HG03175 (cell line): ENCODE data around the gene LIMS1.
"Not testable (repeated sequence)": the region's sequence is repeated elsewhere in the genome, so short reads cannot be mapped to it uniquely, and the experiment has no call there.

ENCODE experiments used
- ATAC-seq: cut with Tn5 transposase; IDR thresholded peaks from one replicate; pipeline ENCODE4 v1.9.1; 2021; ENCODE audit warnings: mild to moderate bottlenecking, moderate library complexity; ENCODE audit not compliant: unreplicated experiment

LIMS1 gene

GRCh38 chr2:108533832-108534583, at the start of gene LIMS1:
LIMS1 (plus strand) TSS chr2:108534470; CDS start chr2:108534563, 93 bp downstream.
- ATAC-seq, result peak; percentile 87

GRCh38 chr2:108485253-108485652, 49.0 kb upstream of the LIMS1 start:
- no peak for ATAC-seq

- ATAC-seq, result no peak
These were observed 43.7 kb upstream of the LIMS1 start for GRCh38 chr2:108490506-108491122.

- ATAC-seq, result no peak
These were observed 42.4 kb upstream of the LIMS1 start for GRCh38 chr2:108491848-108492247.

- ATAC-seq, result no peak
These were observed 41.9 kb upstream of the LIMS1 start for GRCh38 chr2:108492364-108492763.

GRCh38 chr2:108496167-108496566, 38.1 kb upstream of the LIMS1 start:
- ATAC-seq, result not testable (repeated sequence)

- not testable (repeated sequence) for ATAC-seq
These were observed 26.6 kb upstream of the LIMS1 start for GRCh38 chr2:108507620-108508019.

GRCh38 chr2:108512431-108512830, 21.8 kb upstream of the LIMS1 start:
- ATAC-seq, result not testable (repeated sequence)

- ATAC-seq, result not testable (repeated sequence)
These were observed 19.8 kb upstream of the LIMS1 start for GRCh38 chr2:108514478-108514877.

- ATAC-seq, result not testable (repeated sequence)
These were observed 9.6 kb upstream of the LIMS1 start for GRCh38 chr2:108524688-108525087.

GRCh38 chr2:108525258-108525657, 9.0 kb upstream of the LIMS1 start:
- not testable (repeated sequence) for ATAC-seq

GRCh38 chr2:108531674-108532055, 2.6 kb upstream of the LIMS1 start:
- ATAC-seq, result no peak

GRCh38 chr2:108534584-108535356, 500 bp downstream of the LIMS1 start:
- peak; percentile 37 for ATAC-seq

GRCh38 chr2:108535357-108535631, 1.0 kb downstream of the LIMS1 start:
- no peak for ATAC-seq

- no peak for ATAC-seq
These were observed 2.0 kb downstream of the LIMS1 start for GRCh38 chr2:108536133-108536780.

GRCh38 chr2:108536911-108537310, 2.6 kb downstream of the LIMS1 start:
- ATAC-seq, result no peak

- no peak for ATAC-seq
These were observed 3.8 kb downstream of the LIMS1 start for GRCh38 chr2:108538000-108538625.

GRCh38 chr2:108541451-108541850, 7.2 kb downstream of the LIMS1 start:
- no peak for ATAC-seq

GRCh38 chr2:108542071-108542470, 7.8 kb downstream of the LIMS1 start:
- no peak for ATAC-seq

- ATAC-seq, result no peak
These were observed 13.3 kb downstream of the LIMS1 start for GRCh38 chr2:108547606-108548005.
